ENCODE data around the gene IFITM2.

The IFITM2 gene

GRCh38 chr11:293271-293851 is 14.3 kb upstream of the IFITM2 start:
- no peak for DNase-seq (ENCODE audit: low read depth in 2 of 2)

GRCh38 chr11:293852-294661 is 13.6 kb upstream of the IFITM2 start:
- no peak for DNase-seq (ENCODE audit: low read depth in 2 of 2)

GRCh38 chr11:294780-295179 is 12.8 kb upstream of the IFITM2 start:
- no peak for DNase-seq (ENCODE audit: low read depth in 2 of 2)

DNA sequence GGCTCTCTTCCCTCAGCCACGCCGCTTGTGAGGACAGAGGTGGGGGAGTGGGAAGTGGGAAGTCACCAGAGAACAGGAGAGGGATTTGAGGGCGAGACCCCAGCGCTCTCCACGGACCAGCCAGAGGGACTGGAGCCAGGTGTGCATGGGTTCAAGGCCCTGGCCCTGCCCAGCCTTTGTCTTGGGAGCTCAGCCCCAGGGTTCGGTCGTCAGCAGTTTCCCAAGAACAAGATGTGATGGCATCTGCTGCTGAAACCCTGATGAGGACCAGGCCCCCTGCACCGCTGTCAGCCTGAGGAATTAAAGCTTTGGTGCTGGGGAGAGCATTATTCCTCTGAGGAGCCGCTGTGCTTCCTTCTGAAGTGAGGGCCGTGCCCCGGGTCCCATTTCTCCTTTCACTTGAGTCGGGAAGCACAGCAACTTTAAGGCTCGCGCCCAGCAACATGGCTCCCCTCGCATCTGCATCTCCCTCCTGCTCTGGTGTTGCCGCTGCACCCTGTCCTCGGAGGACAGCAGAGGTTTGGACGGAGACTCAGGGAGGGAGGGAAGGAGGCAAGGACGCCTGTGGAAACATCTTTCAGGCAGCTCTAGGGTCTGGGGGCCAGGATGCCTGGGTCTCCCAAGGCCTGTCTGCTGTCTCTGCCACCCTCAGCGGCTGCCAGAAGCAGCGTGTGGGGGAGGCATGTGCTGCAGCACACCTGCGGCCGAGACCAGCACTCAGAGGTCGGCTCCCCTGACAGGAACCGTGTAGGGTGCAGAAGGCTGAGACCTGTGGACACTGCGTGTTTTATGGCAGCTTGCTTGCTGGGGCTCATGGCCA is 12.1 kb upstream of the IFITM2 start:
- no peak for DNase-seq (ENCODE audit: low read depth in 2 of 2)

DNA sequence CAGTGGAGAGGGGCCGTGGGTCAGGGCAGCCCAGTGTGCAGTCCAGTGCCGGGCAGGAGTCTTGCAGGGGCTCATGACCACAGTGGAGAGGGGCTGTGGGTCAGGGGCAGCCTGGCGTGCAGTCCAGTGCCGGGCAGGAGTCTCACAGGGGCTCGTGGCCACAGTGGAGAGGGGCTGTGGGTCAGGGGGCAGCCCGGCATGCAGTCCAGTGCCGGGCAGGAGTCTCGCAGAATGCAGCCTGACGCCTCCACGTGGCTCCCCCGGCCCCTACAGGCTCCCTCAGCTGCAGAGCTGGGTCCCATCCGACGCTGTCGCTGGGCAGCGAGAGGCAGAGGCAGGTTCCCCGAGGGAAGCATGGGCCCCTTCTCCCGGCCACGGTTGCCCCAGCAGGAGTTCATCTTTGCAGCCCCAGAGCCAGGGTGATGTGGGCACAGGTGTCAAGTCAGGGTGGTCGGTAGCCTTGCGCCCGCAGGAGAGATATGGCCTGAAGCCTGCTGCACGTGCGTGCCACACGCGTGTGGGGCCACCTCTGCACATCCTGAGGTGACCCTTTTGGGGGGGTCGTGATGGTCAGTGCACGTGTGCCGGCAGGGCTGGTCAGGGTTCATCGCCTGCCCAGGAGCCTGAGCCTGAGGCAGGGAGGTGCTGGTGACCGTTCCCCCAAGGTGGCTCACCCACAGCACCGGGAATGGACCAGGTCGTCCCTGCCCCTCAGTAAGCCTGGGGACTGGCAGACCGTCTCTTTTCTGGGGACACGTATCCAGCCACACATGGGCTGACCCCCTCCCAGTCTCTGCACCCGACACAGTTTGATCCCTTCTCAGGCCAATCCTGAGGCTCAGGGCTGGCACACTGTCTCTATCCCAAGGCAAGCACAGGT is 11.2 kb upstream of the IFITM2 start:
- DNase-seq (ENCODE audit: low read depth in 2 of 2) = no peak

GRCh38 chr11:297051-297585 is 10.5 kb upstream of the IFITM2 start:
- no peak for DNase-seq (ENCODE audit: low read depth in 2 of 2)

DNA sequence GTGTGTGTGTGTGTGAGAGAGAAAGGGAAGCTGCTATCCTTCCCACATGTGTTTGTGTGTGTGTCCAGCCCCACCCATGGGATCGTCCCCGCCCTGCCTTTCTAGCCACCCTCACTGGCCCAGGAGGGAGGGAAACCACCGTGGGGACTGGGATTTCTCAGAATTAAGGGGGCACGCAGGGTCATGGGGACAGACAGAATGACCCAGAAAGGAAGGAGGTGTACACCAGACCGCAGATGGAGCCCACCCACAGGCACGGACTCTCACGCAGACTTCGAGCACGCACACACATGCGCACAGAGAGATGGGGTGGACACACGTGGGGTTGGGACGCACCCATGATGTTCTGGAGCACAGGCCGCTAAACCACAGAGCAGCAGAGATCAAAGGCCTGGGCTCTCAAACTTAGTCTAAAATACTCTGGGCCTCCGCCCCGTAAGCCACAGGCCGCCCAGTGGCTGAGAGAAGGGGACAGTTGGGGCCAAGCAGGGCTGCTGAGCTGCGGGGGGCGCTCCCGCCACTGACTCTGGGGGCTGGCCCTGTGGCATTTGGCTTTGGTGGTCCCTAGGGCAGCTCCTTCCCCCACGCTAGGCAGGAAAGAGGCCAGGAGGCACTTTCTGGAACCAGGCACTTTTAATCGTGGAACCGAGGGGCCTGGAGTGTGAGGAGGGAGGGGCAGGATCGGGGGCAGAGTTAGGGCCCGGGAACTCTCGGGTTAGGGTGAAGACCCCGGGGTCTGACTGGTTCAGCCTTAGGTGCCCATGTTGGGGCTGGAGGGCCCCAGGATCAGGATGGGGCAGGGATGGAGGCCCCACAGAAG is 9.8 kb upstream of the IFITM2 start:
- DNase-seq (ENCODE audit: low read depth in 2 of 2) = no peak

GRCh38 chr11:298406-299065 is 9.1 kb upstream of the IFITM2 start:
- no peak for DNase-seq (ENCODE audit: low read depth in 2 of 2)

- DNase-seq (ENCODE audit: low read depth in 2 of 2) = no peak
These were observed 8.3 kb upstream of the IFITM2 start, which contains the start of gene IFITM5 for GRCh38 chr11:299081-299891. Gene IFITM5 (minus strand): TSS chr11:299526. CDS start chr11:299490, 36 bp downstream.

- DNase-seq (ENCODE audit: low read depth in 2 of 2) = no peak
These were observed 7.5 kb upstream of the IFITM2 start for GRCh38 chr11:299951-300735.

- no peak for DNase-seq (ENCODE audit: low read depth in 2 of 2)
These were observed 4.3 kb upstream of the IFITM2 start for GRCh38 chr11:303363-303762.

DNA sequence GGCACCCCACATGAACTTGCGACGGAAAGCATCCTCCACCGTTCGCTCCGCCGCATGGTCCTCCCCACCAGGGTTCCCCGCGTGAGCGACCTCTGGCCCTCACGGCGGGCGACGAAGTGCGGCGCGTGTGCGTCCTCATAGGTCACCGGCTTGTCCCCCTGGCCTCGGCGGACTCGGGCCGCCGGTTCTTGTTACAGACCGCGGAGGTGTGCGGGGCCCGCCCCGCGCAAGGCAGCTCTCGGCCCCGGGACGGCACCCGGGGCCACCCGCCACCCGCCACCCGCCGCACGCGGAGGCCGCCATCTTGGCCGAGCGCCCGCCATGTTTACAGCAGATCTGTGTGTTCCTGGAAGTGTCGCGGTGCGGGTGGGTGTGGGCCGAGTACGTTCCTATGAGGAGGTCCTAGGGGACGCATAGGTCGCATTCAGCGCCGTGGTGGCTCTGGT is 3.5 kb upstream of the IFITM2 start:
- no peak for DNase-seq (ENCODE audit: low read depth in 2 of 2)

GRCh38 chr11:304915-305843 is 2.4 kb upstream of the IFITM2 start:
- no peak for DNase-seq (ENCODE audit: low read depth in 2 of 2)

DNA sequence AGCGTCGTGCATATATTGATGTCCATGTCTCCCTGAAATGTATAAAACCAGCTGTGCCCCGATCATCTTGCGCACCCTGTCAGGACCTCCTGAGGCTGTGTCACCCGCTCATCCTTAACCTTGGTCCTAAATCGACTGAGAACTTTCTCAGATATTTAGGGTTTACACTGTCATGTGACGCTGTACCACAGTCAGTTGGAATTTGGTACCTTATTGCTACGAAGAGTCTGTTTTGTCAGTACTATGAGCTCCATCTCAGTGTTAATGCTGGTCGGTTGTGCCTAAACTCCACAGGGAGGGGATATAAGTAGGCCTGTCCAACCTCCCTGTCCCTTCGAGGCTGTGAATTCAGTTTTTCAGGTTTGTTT is 1.8 kb upstream of the IFITM2 start:
- DNase-seq (ENCODE audit: low read depth in 2 of 2) = no peak

GRCh38 chr11:306645-307371 is 808 bp upstream of the IFITM2 start:
- DNase-seq (ENCODE audit: low read depth in 2 of 2) = no peak

Measured in stimulated activated CD8-positive, alpha-beta memory T cell treated with anti-CD3 and anti-CD28 coated beads, Interleukin-15, amount 100 ng/mL, for 48 hours (primary cell).